HL-60 (cell line): ENCODE measurements around the gene HECW1.

Experiments
- CTCF ChIP-seq: IDR thresholded peaks from one replicate; pipeline ENCODE4 v1.5.1; 2011; ENCODE audit warnings: low read length, control low read depth, inconsistent platforms; ENCODE audit not compliant: insufficient read depth
- GABPA ChIP-seq: IDR thresholded peaks from 2 replicates; pipeline ENCODE4 v1.6.1; 2012; ENCODE audit warnings: low read depth
- POLR2AphosphoS5 ChIP-seq: IDR thresholded peaks from 2 replicates; pipeline ENCODE4 v1.6.1; 2012; ENCODE audit warnings: low read depth
- REST ChIP-seq: IDR thresholded peaks from 2 replicates; pipeline ENCODE4 v1.6.1; 2012; ENCODE audit warnings: low read depth; ENCODE audit not compliant: insufficient replicate concordance
- SPI1 ChIP-seq: IDR thresholded peaks from 2 replicates; pipeline ENCODE4 v1.6.1; 2012; ENCODE audit warnings: low read depth, mild to moderate bottlenecking, borderline replicate concordance

DNA sequence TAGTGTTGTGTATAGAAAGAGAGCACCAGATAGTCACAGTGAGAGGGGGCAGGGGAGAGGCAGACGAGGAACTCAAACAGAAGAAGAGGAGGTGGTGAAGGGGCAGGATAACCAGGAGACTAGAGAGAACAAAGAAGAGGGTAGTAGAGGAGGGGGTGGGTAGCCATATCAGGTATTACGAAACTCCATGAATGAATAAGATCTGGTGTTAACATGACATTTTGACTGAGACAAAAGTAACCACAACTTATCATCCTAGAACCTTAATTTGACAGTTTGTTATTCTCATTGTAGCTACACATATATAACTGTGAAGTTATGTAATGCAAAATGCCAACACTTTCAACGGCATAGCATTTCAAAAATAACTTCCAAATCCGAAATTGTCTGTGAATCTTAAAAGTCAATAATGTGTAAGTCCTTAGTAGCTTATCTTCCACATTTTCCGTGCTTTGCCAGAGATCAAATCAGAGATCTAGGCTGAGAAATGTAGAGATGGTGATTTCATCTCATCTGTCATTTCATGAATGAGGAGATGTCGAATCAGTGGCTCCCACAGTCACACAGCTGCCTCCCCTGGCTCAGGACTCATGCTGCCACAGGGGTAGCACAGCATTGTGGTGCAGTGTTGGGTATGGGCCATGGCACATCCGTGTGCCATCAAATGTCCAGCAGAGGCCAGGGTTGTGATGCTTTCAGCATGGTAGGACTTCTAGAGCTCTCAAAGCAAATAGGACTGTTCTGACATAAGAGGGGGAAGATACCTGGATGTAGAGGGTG lies 202.1 kb downstream of the HECW1 start:
- TF ChIP-seq CTCF: no peak
- no peak for TF ChIP-seq SPI1
- no peak for TF ChIP-seq REST
- TF ChIP-seq GABPA: no peak
- no peak for TF ChIP-seq POLR2AphosphoS5
